Fibroblast of the aortic adventitia (primary cell): ENCODE measurements around the gene GRM5. TPM values are rescaled to one million over a fixed set of nuclear protein-coding genes. Genes with fewer than 3 reads are reported as not detected.

ENCODE experiments used
- DNase-seq: peaks from one replicate; pipeline ENCODE4 v3.0.0-alpha.2; 2010; ENCODE audit warnings: low read depth
- H3K4me3 ChIP-seq: 2 replicates; pipeline ENCODE4 v1.5.1; 2011; ENCODE audit warnings: low read depth, mild to moderate bottlenecking, control low read depth, low read length, moderate library complexity
- total RNA-seq: library from RNA; depleted of rRNA; stranded (reverse); fragments of >200 nt; gene quantifications from 2 replicates; pipeline ENCODE4 v1.2.3, GENCODE V29; 2012; ENCODE audit warnings: low replicate concordance
- TF ChIP-seq, protein P1 (sequence below): IDR thresholded peaks from 2 replicates; pipeline ENCODE4 v1.5.1; 2011; ENCODE audit warnings: mild to moderate bottlenecking, low read length, control low read depth, inconsistent platforms; ENCODE audit not compliant: insufficient read depth

Gene GRM5
- total RNA-seq, 1 donor, result under 0.01 TPM

DNA sequence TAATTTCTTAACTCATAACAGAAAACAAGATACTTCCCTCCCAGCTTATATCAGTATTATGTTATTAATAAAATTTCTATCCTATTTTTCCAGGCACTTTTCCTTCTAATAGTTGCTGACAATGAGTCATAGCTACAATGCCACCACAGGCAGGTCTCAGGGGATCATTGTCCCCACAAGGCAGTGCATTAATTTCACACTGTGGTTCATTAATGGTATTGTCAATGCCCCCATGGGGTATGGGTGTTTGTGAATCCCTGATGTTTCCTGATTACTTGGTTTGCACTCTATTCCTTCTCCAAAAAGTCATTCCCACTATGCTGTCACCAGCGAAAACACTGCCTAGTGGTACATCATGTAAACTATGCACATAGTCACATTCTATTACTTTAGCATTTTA is 382.8 kb downstream of the GRM5 start:
- TF ChIP-seq, protein P1, sequence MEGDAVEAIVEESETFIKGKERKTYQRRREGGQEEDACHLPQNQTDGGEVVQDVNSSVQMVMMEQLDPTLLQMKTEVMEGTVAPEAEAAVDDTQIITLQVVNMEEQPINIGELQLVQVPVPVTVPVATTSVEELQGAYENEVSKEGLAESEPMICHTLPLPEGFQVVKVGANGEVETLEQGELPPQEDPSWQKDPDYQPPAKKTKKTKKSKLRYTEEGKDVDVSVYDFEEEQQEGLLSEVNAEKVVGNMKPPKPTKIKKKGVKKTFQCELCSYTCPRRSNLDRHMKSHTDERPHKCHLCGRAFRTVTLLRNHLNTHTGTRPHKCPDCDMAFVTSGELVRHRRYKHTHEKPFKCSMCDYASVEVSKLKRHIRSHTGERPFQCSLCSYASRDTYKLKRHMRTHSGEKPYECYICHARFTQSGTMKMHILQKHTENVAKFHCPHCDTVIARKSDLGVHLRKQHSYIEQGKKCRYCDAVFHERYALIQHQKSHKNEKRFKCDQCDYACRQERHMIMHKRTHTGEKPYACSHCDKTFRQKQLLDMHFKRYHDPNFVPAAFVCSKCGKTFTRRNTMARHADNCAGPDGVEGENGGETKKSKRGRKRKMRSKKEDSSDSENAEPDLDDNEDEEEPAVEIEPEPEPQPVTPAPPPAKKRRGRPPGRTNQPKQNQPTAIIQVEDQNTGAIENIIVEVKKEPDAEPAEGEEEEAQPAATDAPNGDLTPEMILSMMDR, result no peak
- no peak for DNase-seq
- H3K4me3 ChIP-seq, result no peak overlapping the region

DNA sequence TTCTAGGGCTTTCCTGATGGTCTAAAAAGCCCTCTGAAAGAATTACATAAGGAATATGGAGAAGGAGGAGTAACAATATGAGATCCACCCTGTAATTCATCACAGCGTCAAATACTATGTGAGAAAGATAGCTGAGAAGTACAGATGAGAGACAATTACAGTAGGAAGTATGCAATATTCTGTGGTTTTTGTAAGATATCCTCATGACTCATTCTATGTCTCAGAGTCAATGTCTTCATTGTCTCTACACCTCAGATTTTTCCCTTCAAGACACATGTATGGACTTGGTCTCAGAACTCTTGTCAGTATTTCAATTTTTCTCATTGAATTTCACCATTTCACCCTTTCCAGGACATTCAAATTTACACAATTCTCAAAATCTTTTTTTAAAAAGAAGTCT is 385.0 kb downstream of the GRM5 start:
- TF ChIP-seq, protein P1, result no peak
- DNase-seq, result peak; percentile 5
- no peak overlapping the region for H3K4me3 ChIP-seq

DNA sequence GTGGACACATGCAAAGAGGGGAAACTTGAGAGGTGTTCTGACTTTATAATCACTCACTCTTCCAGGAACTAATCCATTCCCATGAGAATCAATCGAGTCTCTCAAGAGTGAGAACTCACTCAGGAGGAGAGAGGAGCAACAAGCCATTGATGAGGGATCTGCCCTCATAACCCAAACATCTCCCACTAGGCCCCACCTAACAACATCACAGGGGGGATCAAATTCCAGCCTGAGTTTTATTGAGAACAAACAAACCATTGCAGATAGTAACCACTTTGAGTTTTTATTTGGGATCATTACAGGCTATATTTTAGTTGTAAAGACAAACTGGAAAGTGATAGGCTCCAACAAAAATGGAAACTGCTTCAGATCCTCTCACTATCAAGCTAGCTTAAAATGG is 399.4 kb downstream of the GRM5 start:
- TF ChIP-seq, protein P1, result no peak
- no peak for DNase-seq
- no peak overlapping the region for H3K4me3 ChIP-seq

DNA sequence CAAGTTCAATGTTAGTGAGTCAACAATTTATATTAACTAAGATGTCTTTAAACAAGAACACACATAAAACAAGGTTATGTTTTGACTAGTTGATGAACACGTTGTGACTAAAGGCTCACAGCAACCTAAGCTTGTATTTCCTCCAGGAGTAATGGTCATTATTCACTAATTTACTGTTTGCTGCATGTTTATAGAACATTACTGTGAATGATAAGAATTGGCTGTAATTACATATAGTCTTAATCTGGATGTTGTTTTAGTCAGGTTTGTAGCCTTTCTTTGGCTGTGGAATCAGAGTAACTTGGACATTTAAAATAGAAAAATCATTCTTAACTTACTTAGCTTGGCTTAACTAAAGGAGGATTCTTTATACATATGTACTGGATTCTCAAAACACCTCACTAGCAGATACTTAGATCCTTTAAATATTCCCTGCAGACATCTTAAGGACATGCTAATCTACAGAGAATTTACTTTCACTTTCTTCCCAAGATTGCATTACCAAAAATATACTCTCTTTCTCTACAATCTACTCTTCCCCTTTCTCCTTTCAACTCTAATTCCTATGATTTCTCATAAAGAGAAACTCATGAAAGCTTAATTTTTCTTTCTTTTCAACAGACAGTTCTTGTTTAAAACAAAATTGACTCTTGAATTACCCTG is 408.6 kb downstream of the GRM5 start:
- TF ChIP-seq, protein P1, result no peak
- peak; percentile 4 for DNase-seq
- H3K4me3 ChIP-seq, result peak overlapping the region; percentile 13

DNA sequence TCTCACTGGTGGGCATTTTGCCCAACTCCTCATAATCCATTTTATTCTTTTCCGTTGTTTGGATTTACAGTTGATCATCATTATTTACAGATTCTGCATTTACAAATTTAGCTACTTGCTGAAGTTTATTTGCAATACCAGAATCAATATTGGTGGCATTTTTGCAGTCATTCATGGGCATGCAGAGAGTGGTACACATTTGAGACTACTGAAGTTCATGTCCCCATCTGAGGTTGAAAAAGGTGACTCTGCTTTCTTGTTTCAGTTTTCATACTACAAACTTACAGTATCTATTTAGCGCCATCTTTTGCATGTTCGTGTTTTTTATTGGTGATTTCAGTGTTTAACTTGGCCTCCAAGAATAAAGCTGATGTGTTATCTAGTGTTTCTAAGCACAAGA is 409.5 kb downstream of the GRM5 start:
- TF ChIP-seq, protein P1, result no peak
- H3K4me3 ChIP-seq, result no peak overlapping the region
- DNase-seq, result no peak

DNA sequence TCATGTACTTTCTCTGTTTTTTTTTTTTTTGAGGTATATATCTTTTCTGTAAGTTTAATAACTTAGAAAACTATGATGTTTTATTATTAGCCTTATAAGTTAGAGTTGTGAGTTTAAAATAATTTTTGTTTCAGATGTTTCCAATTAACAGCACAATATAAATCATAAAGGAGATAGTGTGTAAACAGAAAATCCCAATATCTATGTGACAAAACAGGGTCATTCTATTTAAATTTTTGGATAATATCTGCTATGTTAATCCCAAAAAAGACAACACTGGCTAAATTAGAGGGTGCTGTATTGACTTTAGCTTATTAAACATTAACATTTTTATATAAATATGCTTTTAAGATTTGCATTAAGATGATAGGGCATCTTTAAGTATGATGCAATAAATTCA is 410.1 kb downstream of the GRM5 start:
- TF ChIP-seq, protein P1, result no peak
- no peak for DNase-seq

DNA sequence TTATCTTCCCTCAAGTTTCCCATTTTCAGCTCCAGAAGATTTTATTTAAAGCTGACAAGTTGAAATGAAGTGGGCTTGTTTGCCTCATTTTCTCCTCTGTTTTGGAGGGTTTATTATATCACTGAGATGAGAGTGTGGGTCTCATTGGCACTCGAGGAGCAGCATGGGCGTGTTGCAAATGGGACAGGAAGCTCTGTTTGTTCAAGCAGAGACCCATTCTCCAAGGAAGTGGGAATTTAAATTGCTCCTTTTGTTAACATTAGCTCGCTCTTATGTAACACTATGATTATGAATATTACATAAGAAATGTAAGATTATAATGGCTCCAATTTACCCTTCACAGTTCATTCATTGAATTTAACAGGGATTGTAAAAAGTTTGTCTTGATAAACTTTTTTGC is 410.6 kb downstream of the GRM5 start:
- no peak overlapping the region for H3K4me3 ChIP-seq
- TF ChIP-seq, protein P1, result no peak
- DNase-seq, result no peak

More for the DNA sequence above, 410.1 kb downstream of the GRM5 start:
- no peak overlapping the region for H3K4me3 ChIP-seq
